Umbilical cord (tissue), 2 donors: ENCODE results near the gene PUS7L. TPM values are rescaled to one million over a fixed set of nuclear protein-coding genes. Genes with fewer than 3 reads are reported as not detected.

Experiments used
- DNase-seq: peaks from one replicate; pipeline ENCODE4 v3.0.0-alpha.2; 2015; ENCODE audit warnings: low spot score
- total RNA-seq: library from RNA; depleted of rRNA; stranded (reverse); fragments of >200 nt; gene quantifications from one replicate; pipeline ENCODE4 v1.2.3, GENCODE V29; 2014; ENCODE audit warnings: low replicate concordance; ENCODE audit not compliant: insufficient read depth

Gene PUS7L, protein sequence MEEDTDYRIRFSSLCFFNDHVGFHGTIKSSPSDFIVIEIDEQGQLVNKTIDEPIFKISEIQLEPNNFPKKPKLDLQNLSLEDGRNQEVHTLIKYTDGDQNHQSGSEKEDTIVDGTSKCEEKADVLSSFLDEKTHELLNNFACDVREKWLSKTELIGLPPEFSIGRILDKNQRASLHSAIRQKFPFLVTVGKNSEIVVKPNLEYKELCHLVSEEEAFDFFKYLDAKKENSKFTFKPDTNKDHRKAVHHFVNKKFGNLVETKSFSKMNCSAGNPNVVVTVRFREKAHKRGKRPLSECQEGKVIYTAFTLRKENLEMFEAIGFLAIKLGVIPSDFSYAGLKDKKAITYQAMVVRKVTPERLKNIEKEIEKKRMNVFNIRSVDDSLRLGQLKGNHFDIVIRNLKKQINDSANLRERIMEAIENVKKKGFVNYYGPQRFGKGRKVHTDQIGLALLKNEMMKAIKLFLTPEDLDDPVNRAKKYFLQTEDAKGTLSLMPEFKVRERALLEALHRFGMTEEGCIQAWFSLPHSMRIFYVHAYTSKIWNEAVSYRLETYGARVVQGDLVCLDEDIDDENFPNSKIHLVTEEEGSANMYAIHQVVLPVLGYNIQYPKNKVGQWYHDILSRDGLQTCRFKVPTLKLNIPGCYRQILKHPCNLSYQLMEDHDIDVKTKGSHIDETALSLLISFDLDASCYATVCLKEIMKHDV
- 39.2 TPM for total RNA-seq

- peak; percentile 99 for DNase-seq
These were observed at the start of gene PUS7L, which contains the start of gene IRAK4 for GRCh38 chr12:43758728-43759563. PUS7L (minus strand) TSS chr12:43758790; CDS start chr12:43755245, 3,545 bp downstream. IRAK4 (plus strand) TSS chr12:43758951; CDS start chr12:43768112, 9,161 bp downstream.

GRCh38 chr12:43807386-43807785 lies 48.8 kb upstream of the PUS7L start:
- DNase-seq: peak; percentile 56

DNA sequence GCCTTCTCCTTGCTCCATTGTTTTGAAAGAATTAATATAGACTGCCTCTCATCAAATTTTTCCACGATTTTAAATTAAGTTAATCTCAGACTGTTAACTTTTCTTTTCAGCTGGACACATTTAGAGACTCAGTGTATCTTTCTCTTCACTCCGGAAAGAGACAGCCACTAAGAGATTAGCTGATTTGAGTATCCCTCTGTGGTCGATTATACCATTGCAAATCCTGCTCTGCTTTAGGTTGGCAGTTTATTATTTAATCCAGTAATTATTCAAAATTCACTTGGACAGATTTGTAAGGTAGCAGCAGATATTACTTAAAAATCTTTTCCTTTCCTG lies 48.1 kb upstream of the PUS7L start:
- peak; percentile 23 for DNase-seq

GRCh38 chr12:43805860-43806736 lies 47.5 kb upstream of the PUS7L start, which contains the start of gene TWF1:
TWF1 (minus strand) TSS chr12:43806317; CDS start chr12:43806245, 72 bp downstream.
- peak; percentile 91 for DNase-seq

DNA sequence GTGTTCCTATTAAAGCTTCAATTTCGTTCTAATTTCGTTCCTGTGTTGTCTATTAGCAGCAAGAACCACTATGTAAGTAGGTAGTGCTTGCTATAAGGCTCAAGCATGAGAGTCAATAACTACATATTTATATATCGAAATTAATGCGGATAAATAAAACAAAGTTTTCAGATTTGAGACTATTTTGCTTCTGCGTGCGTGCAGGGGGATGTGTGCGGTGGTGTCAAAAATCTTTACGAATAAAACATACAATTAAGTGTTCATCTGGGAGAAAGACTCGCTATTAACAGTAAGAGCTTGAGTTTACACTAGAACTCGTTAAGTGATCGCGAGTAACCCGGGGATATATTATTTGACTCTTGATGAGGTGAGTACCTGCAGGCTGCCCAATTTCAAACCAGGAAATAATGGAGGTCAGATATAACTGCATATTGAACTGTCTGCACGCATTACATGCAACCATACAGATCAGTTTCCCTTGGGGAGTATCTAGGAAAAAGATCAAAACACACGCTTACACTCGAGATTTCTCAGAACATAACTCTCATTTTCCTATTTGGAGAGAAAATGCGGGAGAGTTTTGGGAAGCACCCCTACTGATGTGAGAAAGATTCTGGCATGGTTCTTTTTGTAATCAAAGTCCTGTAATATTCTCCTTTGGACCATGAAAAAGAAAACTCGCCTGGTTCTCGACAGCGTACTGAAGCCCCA lies 46.7 kb upstream of the PUS7L start:
- peak; percentile 22 for DNase-seq

GRCh38 chr12:43797561-43798217 lies 39.1 kb upstream of the PUS7L start:
- no peak for DNase-seq

DNA sequence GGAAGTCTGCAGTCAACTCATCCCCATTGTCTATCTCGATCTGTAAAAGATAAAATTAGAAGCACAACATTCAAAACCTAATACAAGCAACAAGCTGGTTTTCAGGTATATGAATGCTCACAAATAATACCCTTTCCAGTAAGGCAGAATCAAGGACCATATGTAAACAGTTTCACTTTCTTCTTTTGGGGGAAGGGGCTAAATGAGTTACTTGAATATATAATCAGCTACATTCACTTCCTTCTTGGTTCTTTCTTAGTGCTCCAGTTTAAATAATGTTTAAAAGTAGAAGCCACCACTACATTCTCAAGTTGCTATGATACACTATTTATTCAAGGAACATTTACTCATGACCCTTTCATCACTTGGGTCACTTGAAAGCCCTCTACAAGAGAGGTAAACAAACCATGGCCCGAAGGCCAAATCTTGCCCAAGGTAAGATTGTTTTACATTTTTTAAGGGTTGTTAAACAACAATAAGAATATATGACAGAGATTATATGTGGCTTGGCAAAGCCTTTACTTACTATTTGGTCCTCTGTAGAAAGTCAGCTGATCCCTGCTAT lies 37.2 kb upstream of the PUS7L start:
- no peak for DNase-seq

DNA sequence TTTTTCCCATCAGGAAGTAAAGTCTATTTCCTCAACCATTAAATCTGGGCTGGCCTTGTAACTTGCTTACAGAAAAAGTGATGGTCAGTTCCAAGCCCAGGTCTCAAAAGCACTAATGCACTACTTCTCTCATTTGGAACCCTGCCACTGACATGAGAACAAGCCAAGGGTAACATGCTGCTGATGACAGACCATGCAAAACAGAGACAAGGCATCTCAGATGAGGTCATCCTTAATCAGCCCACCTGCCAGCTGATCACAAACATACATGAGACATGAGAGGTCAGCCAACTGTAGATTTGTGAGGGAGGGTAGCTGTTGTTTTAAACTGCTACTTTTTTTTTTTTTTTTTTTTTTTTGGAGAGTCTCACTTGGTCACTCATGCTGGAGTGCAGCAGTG lies 31.4 kb upstream of the PUS7L start:
- DNase-seq: no peak

DNA sequence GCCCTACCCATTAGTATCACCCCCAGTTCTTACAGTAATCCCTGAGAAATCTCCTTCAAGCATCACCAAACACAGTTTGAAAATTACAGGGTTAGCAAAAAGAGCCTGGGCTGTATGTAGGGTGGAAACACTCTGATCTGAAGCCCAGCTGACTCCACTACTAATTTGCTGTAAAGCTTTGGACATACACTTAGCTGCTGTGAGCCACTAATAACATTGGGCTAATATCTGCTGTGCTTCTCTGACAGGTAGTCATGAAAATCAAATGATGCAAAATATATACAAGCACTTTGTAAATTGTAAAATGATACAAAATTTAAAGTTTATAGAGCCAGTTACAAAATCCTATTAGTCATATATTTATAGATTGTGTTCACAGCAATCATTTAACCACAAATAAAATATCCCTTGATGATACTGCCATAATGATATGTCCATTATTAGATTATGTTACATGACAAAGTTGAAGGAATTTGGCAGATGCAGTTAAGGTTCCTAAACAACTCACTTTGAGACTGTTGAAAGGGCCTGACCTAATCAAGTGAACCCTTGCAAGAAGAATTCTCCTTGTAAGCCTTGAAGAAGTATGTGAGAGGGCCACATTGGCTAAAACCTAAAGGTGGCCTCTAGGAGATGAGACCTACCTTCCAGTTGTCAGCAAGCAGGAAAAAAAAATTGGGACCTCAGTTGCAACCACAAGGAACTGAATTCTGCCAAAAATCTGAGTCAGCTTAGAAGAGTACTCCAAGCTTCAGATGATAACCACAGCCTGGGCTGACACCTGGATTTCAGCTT lies 28.5 kb upstream of the PUS7L start:
- DNase-seq: no peak

GRCh38 chr12:43776498-43776897 lies 17.9 kb upstream of the PUS7L start:
- DNase-seq: peak; percentile 57

DNA sequence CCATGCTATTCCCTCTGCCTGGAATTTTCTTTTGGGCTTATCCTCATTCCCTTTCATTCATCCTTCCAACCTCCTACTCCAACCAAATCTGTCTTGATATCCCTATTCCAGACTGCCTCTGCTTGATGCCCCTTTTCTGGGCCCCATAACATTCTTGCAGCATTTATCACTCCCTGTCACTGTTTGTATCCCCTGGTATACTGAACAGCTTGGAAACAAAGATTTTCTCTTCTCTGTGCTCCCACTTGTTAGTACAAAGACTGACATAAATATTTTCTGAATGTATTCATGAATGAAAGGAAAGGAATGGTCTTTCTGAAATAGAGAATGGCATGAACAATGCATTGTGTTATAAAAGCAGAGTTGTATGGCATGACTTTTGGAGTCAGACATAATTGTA lies 7.7 kb upstream of the PUS7L start:
- peak; percentile 41 for DNase-seq

DNA sequence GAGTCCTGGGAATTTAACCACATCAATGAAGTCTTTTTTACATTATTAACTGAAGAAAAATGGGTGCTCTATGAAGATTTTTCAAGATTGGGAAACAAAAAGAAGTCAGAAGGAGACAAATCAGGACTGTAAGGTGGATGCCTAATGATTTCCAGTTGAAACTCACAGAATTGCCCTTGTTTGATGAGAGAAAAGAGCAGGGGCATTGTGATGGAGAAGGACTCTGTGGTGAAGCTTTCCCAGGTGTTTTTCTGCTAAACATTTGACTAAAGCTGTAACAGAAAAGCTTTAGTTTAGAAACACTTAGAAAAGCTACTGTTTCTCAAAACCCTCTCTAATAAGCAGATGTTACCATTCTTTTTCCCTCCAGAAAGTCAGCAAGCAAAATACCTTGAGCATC lies 5.9 kb upstream of the PUS7L start:
- no peak for DNase-seq

DNA sequence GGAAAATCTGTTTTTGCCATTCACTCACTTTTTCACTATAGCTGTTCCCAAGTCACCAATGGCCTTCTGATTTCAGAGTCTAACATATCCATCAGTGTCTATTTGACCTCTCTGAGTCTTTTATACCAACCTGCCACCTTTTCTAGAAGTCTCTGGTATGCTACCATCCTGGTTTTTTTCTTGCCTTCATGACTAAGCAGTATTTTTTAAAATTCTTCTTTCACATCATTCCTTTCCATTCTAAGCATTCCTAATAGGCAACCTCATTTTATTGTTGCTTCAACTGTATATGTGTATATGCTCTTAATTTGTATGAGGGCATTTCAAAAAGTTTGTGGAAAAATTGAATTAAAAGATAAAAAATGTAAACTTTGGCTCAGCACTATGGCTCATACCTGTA lies 5.2 kb upstream of the PUS7L start:
- no peak for DNase-seq

DNA sequence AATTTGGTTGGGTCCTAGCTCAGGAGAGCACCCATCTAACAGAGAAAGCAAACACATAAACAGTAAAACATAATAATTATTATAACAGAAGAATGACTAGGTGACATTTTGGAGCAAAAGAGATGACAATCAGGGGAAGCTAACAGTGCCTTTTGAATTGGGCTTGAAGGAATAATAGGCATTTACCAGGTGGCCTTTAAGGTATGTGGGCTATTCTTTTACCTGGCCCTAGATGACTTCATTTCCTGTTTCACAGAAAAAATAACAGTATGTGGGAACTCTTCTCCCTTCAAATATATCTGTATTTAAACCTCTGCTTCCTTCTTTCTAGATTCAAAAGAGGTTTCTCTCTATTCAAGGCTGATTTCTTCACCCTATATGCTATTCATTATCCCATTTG lies 4.0 kb upstream of the PUS7L start:
- no peak for DNase-seq

DNA sequence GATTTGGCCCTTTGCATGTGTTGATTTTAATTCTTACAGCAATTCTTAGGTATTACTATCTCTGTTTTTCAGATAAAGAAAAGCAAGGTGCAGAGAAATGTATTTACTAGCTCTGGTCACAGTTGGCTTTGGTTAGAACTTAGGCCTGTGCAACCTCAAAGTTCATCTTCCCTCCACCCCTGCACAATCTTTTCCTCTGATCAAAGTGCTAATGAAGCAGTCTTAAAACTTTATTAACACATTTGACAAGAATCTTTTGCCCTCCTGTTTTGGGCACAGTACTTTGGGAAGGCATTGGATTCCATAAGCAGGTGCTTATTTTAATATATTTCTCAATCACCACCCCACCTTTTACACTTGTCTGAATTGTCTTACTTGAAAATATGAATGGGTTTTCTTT lies 2.9 kb upstream of the PUS7L start:
- no peak for DNase-seq

GRCh38 chr12:43760396-43760795 lies 1.8 kb upstream of the PUS7L start:
- DNase-seq: no peak

DNA sequence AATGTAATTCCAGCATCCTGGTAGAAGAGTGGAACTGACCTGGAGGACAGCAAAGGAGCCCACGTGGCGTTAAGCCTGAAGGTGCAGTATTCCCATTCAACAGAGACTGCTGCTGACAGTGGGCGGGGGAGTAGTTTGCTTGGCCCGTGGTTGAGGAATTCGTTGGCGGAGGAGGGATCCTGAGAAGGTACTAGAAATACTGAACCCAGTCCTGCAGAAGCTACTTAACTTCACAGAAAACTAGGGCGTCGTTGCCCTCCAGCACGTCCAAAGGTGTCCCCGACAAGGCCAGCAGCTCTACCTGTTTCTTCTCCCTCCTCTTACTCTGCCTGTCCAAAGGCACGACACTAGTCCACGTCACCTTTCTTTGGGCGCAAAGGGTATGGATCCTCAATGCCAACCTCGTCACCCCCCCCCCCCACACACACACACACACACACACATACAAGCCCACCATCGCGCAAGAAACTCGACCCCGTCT lies 303 bp downstream of the PUS7L start:
- DNase-seq: no peak

GRCh38 chr12:43754015-43754414 lies 4.6 kb downstream of the PUS7L start:
- DNase-seq: no peak
